H1 (cell line): ENCODE results near the gene LRBA. TPM values are rescaled to one million over a fixed set of nuclear protein-coding genes. Genes with fewer than 3 reads are reported as not detected.

Experiments
- CHD2 ChIP-seq: IDR thresholded peaks from 2 replicates; pipeline ENCODE4 v1.6.1; 2012; ENCODE audit warnings: low read length, improper control_type of control experiment
- HDAC2 ChIP-seq, 2 experiments: fragments of 300-600 bp in 1 of 2; sonication (generic) in 1 of 2; IDR thresholded peaks; 2 replicates each; pipeline ENCODE4 v1.6.1; 2011 to 2012; ENCODE audit warnings: low read depth in 2 of 2, low read length in 2 of 2, mild to moderate bottlenecking in 2 of 2, moderate library complexity in 2 of 2, borderline replicate concordance in 1 of 2, inconsistent platforms in 1 of 2
- NRF1 ChIP-seq: IDR thresholded peaks from 2 replicates; pipeline ENCODE4 v1.6.1; 2011; ENCODE audit warnings: mild to moderate bottlenecking, low read depth, low read length, improper control_type of control experiment
- RFX5 ChIP-seq: IDR thresholded peaks from 2 replicates; pipeline ENCODE4 v1.6.1; 2011; ENCODE audit warnings: low read depth, low read length, improper control_type of control experiment, borderline replicate concordance
- RXRA ChIP-seq: IDR thresholded peaks from 2 replicates; pipeline ENCODE4 v1.6.1; 2011; ENCODE audit warnings: low read depth, mild to moderate bottlenecking, low read length, moderate library complexity; ENCODE audit not compliant: insufficient read depth
- SRF ChIP-seq: IDR thresholded peaks from 2 replicates; pipeline ENCODE4 v1.6.1; 2011; ENCODE audit warnings: mild to moderate bottlenecking, low read depth, low read length, moderate library complexity
- polyA plus RNA-seq, 7 experiments: library from polyadenylated mRNA; depleted of rRNA in 3 of 7; stranded (reverse) in 5 of 7; unstranded in 2 of 7; fragments of >200 nt in 5 of 7; fragments of 200-250 nt in 2 of 7; gene quantifications; 1 replicate in 5 of 7; 2 replicates in 1 of 7; 4 replicates in 1 of 7; pipeline versions ENCODE4 v1.2.1 to v1.2.3, GENCODE V29; 2011 to 2013; ENCODE audit warnings: missing spikeins in 2 of 7, mixed read lengths in 2 of 7
- total RNA-seq: library from RNA; stranded (reverse); fragmentation: NEBNext Ultra II Directional; extraction: Animal tissue kit (Norgen Biotek cat#: 25700); gene quantifications from 2 replicates; pipeline ENCODE4 v1.2.1, GENCODE V29; 2021
- TF ChIP-seq, protein P1 (sequence below): fragments of 300-600 bp; sonication (generic); IDR thresholded peaks from 2 replicates; pipeline ENCODE4 v1.7.1; 2012; ENCODE audit warnings: low read length, moderate library complexity, mild to moderate bottlenecking, inconsistent platforms; ENCODE audit not compliant: insufficient replicate concordance

Gene LRBA
- total and polyA plus RNA-seq, 2 of the 8 experiments (the other 6 are each of a cell fraction or from before 2014, with no cell fraction given) = 54.6 to 83.2 TPM

DNA sequence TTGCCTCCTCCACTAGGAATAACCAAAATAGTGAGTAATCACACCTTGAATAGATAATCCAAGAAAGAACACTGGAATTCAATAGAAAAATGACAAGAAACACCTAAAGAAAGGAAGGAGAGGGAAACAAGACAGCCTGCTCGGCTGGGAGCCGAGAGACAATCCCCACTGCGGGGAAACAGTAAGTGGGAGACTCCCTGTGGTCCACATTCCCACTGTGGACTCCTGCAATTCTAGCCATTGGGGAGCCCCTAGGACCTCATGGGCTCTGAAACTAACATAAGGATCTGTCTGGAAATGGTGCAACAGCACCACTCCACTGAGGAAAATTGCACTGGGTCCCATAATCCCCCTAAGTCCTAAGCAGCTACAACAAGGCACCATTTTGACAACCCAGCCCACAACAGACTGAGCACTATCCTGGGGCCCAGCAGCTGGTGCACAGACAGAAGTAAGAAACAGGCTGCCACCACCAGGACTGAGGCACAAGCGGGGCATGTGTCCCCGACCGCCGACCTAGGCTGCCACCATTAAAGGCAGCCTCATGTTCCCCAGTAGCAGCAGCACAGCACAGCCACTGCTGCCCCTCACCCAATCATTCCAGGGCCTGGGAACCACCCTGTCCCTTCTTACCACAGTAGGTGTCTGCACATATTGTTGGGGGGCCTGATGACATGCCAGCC is 14.2 kb downstream of the LRBA start (continued):
- TF ChIP-seq, protein P1, sequence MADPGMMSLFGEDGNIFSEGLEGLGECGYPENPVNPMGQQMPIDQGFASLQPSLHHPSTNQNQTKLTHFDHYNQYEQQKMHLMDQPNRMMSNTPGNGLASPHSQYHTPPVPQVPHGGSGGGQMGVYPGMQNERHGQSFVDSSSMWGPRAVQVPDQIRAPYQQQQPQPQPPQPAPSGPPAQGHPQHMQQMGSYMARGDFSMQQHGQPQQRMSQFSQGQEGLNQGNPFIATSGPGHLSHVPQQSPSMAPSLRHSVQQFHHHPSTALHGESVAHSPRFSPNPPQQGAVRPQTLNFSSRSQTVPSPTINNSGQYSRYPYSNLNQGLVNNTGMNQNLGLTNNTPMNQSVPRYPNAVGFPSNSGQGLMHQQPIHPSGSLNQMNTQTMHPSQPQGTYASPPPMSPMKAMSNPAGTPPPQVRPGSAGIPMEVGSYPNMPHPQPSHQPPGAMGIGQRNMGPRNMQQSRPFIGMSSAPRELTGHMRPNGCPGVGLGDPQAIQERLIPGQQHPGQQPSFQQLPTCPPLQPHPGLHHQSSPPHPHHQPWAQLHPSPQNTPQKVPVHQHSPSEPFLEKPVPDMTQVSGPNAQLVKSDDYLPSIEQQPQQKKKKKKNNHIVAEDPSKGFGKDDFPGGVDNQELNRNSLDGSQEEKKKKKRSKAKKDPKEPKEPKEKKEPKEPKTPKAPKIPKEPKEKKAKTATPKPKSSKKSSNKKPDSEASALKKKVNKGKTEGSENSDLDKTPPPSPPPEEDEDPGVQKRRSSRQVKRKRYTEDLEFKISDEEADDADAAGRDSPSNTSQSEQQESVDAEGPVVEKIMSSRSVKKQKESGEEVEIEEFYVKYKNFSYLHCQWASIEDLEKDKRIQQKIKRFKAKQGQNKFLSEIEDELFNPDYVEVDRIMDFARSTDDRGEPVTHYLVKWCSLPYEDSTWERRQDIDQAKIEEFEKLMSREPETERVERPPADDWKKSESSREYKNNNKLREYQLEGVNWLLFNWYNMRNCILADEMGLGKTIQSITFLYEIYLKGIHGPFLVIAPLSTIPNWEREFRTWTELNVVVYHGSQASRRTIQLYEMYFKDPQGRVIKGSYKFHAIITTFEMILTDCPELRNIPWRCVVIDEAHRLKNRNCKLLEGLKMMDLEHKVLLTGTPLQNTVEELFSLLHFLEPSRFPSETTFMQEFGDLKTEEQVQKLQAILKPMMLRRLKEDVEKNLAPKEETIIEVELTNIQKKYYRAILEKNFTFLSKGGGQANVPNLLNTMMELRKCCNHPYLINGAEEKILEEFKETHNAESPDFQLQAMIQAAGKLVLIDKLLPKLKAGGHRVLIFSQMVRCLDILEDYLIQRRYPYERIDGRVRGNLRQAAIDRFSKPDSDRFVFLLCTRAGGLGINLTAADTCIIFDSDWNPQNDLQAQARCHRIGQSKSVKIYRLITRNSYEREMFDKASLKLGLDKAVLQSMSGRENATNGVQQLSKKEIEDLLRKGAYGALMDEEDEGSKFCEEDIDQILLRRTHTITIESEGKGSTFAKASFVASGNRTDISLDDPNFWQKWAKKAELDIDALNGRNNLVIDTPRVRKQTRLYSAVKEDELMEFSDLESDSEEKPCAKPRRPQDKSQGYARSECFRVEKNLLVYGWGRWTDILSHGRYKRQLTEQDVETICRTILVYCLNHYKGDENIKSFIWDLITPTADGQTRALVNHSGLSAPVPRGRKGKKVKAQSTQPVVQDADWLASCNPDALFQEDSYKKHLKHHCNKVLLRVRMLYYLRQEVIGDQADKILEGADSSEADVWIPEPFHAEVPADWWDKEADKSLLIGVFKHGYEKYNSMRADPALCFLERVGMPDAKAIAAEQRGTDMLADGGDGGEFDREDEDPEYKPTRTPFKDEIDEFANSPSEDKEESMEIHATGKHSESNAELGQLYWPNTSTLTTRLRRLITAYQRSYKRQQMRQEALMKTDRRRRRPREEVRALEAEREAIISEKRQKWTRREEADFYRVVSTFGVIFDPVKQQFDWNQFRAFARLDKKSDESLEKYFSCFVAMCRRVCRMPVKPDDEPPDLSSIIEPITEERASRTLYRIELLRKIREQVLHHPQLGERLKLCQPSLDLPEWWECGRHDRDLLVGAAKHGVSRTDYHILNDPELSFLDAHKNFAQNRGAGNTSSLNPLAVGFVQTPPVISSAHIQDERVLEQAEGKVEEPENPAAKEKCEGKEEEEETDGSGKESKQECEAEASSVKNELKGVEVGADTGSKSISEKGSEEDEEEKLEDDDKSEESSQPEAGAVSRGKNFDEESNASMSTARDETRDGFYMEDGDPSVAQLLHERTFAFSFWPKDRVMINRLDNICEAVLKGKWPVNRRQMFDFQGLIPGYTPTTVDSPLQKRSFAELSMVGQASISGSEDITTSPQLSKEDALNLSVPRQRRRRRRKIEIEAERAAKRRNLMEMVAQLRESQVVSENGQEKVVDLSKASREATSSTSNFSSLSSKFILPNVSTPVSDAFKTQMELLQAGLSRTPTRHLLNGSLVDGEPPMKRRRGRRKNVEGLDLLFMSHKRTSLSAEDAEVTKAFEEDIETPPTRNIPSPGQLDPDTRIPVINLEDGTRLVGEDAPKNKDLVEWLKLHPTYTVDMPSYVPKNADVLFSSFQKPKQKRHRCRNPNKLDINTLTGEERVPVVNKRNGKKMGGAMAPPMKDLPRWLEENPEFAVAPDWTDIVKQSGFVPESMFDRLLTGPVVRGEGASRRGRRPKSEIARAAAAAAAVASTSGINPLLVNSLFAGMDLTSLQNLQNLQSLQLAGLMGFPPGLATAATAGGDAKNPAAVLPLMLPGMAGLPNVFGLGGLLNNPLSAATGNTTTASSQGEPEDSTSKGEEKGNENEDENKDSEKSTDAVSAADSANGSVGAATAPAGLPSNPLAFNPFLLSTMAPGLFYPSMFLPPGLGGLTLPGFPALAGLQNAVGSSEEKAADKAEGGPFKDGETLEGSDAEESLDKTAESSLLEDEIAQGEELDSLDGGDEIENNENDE = no peak
- TF ChIP-seq HDAC2 (IDR thresholded peaks at IDR 0.05; ENCODE audit: borderline replicate concordance in 1 of 2, low read depth in 2 of 2, low read length in 2 of 2) (no peak), SRF (no peak), CHD2 (no peak), NRF1 (no peak), RXRA (no peak), RFX5 (no peak)
